ENCODE measurements around the gene C20orf173. TPM values are rescaled to one million over a fixed set of nuclear protein-coding genes. Genes with fewer than 3 reads are reported as not detected.

Gene C20orf173
- total RNA-seq, 1 donor = not detected

DNA sequence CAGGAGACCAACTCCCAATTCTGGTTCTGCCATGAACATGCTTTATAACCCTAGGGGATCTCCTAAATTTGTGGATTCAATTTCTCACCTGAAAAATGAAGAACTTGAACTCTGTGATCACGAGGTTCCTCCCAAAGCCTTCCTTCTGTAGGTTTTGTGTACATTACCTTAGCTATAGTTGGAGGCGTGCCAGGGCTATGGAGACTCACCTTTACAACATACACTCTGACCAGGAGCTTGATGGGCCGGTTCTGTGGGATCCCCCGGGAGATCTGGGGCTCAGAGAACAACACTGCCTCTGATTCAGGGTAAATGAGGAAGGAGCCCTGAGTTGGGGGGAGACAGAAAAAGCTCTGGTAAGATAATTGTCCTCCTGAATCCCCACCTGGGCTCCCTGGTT is 46.5 kb upstream of the C20orf173 start:
- TF ChIP-seq, protein P1, sequence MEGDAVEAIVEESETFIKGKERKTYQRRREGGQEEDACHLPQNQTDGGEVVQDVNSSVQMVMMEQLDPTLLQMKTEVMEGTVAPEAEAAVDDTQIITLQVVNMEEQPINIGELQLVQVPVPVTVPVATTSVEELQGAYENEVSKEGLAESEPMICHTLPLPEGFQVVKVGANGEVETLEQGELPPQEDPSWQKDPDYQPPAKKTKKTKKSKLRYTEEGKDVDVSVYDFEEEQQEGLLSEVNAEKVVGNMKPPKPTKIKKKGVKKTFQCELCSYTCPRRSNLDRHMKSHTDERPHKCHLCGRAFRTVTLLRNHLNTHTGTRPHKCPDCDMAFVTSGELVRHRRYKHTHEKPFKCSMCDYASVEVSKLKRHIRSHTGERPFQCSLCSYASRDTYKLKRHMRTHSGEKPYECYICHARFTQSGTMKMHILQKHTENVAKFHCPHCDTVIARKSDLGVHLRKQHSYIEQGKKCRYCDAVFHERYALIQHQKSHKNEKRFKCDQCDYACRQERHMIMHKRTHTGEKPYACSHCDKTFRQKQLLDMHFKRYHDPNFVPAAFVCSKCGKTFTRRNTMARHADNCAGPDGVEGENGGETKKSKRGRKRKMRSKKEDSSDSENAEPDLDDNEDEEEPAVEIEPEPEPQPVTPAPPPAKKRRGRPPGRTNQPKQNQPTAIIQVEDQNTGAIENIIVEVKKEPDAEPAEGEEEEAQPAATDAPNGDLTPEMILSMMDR (IDR thresholded peaks at IDR 0.05; ENCODE audit: extremely low read depth, low read depth, low read length) = no peak
- peaks cover 2% of the 10 kb centered on the region for H3K9me3 ChIP-seq (ENCODE audit: low read depth, low read length)
- H3K27me3 ChIP-seq (ENCODE audit: insufficient read depth, low read length) = no peaks in the 10 kb centered on the region
- no peak for DNase-seq (ENCODE audit: insufficient read length, low spot score, missing footprints)
- H3K4me3 ChIP-seq (ENCODE audit: insufficient read depth, low read length) = no peak overlapping the region
- H2AFZ ChIP-seq (ENCODE audit: low read length) = no peak overlapping the region
- H3K27ac ChIP-seq (ENCODE audit: low read depth, low read length) = no peak overlapping the region
- H3K79me2 ChIP-seq (ENCODE audit: insufficient read depth, low read length) = no peaks in the 10 kb centered on the region
- no peaks in the 10 kb centered on the region for H3K4me1 ChIP-seq (ENCODE audit: insufficient read depth, low read length)
- no peaks in the 10 kb centered on the region for H4K20me1 ChIP-seq (ENCODE audit: insufficient read depth, low read length)
- H3K36me3 ChIP-seq (ENCODE audit: insufficient read depth, low read length) = no peaks in the 10 kb centered on the region
- no peak overlapping the region for H3K4me2 ChIP-seq (ENCODE audit: insufficient read depth, low read length)

DNA sequence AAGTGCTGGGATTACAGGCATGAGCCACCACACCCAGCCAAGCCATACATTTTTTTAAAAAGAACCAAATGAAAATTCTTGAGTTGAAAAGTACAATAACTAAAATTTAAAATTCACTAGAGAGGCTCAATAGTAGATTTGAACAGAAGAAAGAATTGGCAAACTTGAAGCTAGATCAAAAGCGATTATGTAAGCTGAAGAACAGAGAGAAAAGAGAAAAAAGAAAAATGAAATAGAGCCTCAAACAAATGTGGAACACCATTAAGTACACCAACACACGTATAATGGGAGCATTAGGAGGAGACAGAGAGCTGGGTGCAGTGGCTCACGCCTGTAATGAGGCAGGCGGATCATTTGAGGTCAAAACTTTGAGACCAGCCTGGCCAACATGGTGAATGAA is 43.4 kb upstream of the C20orf173 start:
- no peaks in the 10 kb centered on the region for H3K27me3 ChIP-seq (ENCODE audit: insufficient read depth, low read length)
- H3K9me3 ChIP-seq (ENCODE audit: low read depth, low read length) = peaks cover 2% of the 10 kb centered on the region
- no peaks in the 10 kb centered on the region for H3K36me3 ChIP-seq (ENCODE audit: insufficient read depth, low read length)
- H3K27ac ChIP-seq (ENCODE audit: low read depth, low read length) = no peak overlapping the region
- H3K4me2 ChIP-seq (ENCODE audit: insufficient read depth, low read length) = no peak overlapping the region
- DNase-seq (ENCODE audit: insufficient read length, low spot score, missing footprints) = no peak
- TF ChIP-seq, protein P1 (IDR thresholded peaks at IDR 0.05; ENCODE audit: extremely low read depth, low read depth, low read length) = no peak
- no peak overlapping the region for H3K4me3 ChIP-seq (ENCODE audit: insufficient read depth, low read length)
- H3K4me1 ChIP-seq (ENCODE audit: insufficient read depth, low read length) = no peaks in the 10 kb centered on the region
- H4K20me1 ChIP-seq (ENCODE audit: insufficient read depth, low read length) = no peaks in the 10 kb centered on the region
- H2AFZ ChIP-seq (ENCODE audit: low read length) = no peak overlapping the region
- H3K79me2 ChIP-seq (ENCODE audit: insufficient read depth, low read length) = no peaks in the 10 kb centered on the region

DNA sequence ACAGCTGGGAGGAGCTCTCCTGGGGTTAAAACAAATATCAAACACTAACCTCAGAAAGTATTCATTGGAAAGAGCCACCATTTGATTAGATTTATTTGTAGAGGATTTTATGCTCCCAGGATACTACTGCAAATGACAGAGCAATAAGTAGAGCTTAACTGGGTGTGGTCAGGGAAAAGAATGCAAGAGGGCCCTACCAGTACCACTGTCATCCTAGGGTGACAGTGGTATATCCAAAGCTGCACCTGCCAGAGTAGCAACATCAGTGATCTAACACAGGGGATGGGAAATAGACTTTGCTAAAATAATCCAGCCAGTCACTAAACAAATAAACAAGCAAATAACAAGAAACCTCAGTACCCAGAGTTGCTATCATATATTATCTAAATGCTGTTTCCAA is 42.1 kb upstream of the C20orf173 start:
- TF ChIP-seq, protein P1 (IDR thresholded peaks at IDR 0.05; ENCODE audit: extremely low read depth, low read depth, low read length) = no peak
- no peak overlapping the region for H3K4me2 ChIP-seq (ENCODE audit: insufficient read depth, low read length)
- H3K79me2 ChIP-seq (ENCODE audit: insufficient read depth, low read length) = no peaks in the 10 kb centered on the region
- no peaks in the 10 kb centered on the region for H3K36me3 ChIP-seq (ENCODE audit: insufficient read depth, low read length)
- H4K20me1 ChIP-seq (ENCODE audit: insufficient read depth, low read length) = no peaks in the 10 kb centered on the region
- no peaks in the 10 kb centered on the region for H3K27me3 ChIP-seq (ENCODE audit: insufficient read depth, low read length)
- H3K9me3 ChIP-seq (ENCODE audit: low read depth, low read length) = peaks cover 2% of the 10 kb centered on the region
- H2AFZ ChIP-seq (ENCODE audit: low read length) = no peak overlapping the region
- no peaks in the 10 kb centered on the region for H3K4me1 ChIP-seq (ENCODE audit: insufficient read depth, low read length)
- no peak overlapping the region for H3K4me3 ChIP-seq (ENCODE audit: insufficient read depth, low read length)
- DNase-seq (ENCODE audit: insufficient read length, low spot score, missing footprints) = no peak
- no peak overlapping the region for H3K27ac ChIP-seq (ENCODE audit: low read depth, low read length)

DNA sequence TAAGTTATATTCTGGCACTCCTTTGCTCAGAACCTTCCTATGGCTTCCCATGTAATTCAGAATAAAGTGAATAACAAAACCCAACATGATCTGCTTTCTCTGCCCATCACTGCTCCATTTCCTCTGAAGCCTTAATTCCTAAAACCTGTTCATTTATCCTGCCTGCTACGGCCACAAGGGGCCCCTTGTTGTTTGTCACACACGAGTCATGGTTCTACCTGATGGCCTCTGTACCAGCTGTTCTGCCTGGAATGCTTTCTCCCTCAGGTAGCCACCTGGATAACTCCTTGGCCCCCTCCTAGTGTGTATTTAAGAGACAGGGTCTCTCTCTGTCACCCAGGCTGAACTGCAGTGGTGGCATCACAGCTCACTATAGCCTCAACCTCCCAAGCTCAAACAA is 39.2 kb upstream of the C20orf173 start:
- Histone ChIP-seq H2AFZ (ENCODE audit: low read length) (no peak overlapping the region), H3K4me3 (ENCODE audit: insufficient read depth, low read length) (no peak overlapping the region), H3K4me1 (ENCODE audit: insufficient read depth, low read length) (no peaks in the 10 kb centered on the region), H3K27ac (ENCODE audit: low read depth, low read length) (no peak overlapping the region), H3K79me2 (ENCODE audit: insufficient read depth, low read length) (no peaks in the 10 kb centered on the region), H3K27me3 (ENCODE audit: insufficient read depth, low read length) (no peaks in the 10 kb centered on the region), H4K20me1 (ENCODE audit: insufficient read depth, low read length) (no peaks in the 10 kb centered on the region), H3K36me3 (ENCODE audit: insufficient read depth, low read length) (no peaks in the 10 kb centered on the region), H3K9me3 (ENCODE audit: low read depth, low read length) (peaks cover 2% of the 10 kb centered on the region), H3K4me2 (ENCODE audit: insufficient read depth, low read length) (no peak overlapping the region)
- TF ChIP-seq, protein P1 (IDR thresholded peaks at IDR 0.05; ENCODE audit: extremely low read depth, low read depth, low read length) = peak; percentile 26
- no peak for DNase-seq (ENCODE audit: insufficient read length, low spot score, missing footprints)

Measured in osteoblast (primary cell).